Osteocyte (in vitro differentiated cells): Measurements from ENCODE around the gene PTPRN2. TPM values are rescaled to one million over a fixed set of nuclear protein-coding genes. Genes with fewer than 3 reads are reported as not detected.
"Not testable (repeated sequence)": the region's sequence is repeated elsewhere in the genome, so short reads cannot be mapped to it uniquely, and the experiment has no call there.

Experiments used
- DNase-seq: peaks from one replicate; pipeline ENCODE4 v3.0.0; 2021; ENCODE audit warnings: mixed read lengths; ENCODE audit not compliant: unreplicated experiment; ENCODE audit errors: extremely low spot score
- H3K27ac Mint-ChIP-seq: one replicate; pipeline ENCODE4 v1.8.0; 2021; ENCODE audit warnings: mild to moderate bottlenecking, mixed read lengths; ENCODE audit not compliant: unreplicated experiment
- H3K27me3 Mint-ChIP-seq: one replicate; pipeline ENCODE4 v1.8.0; 2021; ENCODE audit warnings: mixed read lengths; ENCODE audit not compliant: unreplicated experiment
- H3K36me3 Mint-ChIP-seq: one replicate; pipeline ENCODE4 v1.8.0; 2021; ENCODE audit warnings: mixed read lengths; ENCODE audit not compliant: unreplicated experiment
- H3K4me1 Mint-ChIP-seq: one replicate; pipeline ENCODE4 v1.8.0; 2021; ENCODE audit warnings: mixed read lengths; ENCODE audit not compliant: unreplicated experiment
- H3K4me3 Mint-ChIP-seq: one replicate; pipeline ENCODE4 v1.8.0; 2021; ENCODE audit warnings: mild to moderate bottlenecking, moderate library complexity, mixed read lengths; ENCODE audit not compliant: unreplicated experiment
- H3K9me3 Mint-ChIP-seq: one replicate; pipeline ENCODE4 v1.8.0; 2021; ENCODE audit warnings: mixed read lengths; ENCODE audit not compliant: unreplicated experiment
- total RNA-seq: library from RNA; stranded (reverse); gene quantifications from 2 replicates; pipeline ENCODE4 v1.2.1, GENCODE V29; 2021
- TF ChIP-seq, protein P1 (sequence below): fragments of 200-600 bp; sonication (generic); IDR thresholded peaks from 2 replicates; pipeline ENCODE4 v1.5.0; 2021; ENCODE audit warnings: antibody characterized with exemption, mild to moderate bottlenecking, moderate library complexity

Gene PTPRN2
- total RNA-seq, 1 donor from 2014 or later, result 0.59 TPM

DNA sequence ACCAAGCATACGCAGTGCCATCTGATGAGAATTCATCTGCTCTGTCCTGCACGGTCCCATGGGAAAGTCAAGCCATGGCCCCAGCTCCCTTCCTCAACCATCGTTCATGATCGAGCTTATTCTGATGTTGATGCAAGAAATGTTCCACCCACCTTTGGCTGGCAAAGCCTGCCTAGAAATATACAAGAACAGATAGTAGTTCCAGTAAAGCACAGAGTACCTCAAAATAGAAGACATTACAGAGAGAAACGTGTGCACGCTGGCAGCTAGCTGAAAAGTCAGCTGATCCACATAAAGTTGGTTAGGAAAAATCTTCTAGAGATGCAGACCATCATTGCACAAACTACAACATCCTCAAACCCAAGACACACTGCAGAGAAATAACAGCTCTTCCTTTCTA is 127.0 kb downstream of the PTPRN2 start:
- H3K4me1 Mint-ChIP-seq, result no peaks in the 10 kb centered on the region
- TF ChIP-seq, protein P1, sequence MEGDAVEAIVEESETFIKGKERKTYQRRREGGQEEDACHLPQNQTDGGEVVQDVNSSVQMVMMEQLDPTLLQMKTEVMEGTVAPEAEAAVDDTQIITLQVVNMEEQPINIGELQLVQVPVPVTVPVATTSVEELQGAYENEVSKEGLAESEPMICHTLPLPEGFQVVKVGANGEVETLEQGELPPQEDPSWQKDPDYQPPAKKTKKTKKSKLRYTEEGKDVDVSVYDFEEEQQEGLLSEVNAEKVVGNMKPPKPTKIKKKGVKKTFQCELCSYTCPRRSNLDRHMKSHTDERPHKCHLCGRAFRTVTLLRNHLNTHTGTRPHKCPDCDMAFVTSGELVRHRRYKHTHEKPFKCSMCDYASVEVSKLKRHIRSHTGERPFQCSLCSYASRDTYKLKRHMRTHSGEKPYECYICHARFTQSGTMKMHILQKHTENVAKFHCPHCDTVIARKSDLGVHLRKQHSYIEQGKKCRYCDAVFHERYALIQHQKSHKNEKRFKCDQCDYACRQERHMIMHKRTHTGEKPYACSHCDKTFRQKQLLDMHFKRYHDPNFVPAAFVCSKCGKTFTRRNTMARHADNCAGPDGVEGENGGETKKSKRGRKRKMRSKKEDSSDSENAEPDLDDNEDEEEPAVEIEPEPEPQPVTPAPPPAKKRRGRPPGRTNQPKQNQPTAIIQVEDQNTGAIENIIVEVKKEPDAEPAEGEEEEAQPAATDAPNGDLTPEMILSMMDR, result no peak
- H3K27ac Mint-ChIP-seq, result no peak overlapping the region

DNA sequence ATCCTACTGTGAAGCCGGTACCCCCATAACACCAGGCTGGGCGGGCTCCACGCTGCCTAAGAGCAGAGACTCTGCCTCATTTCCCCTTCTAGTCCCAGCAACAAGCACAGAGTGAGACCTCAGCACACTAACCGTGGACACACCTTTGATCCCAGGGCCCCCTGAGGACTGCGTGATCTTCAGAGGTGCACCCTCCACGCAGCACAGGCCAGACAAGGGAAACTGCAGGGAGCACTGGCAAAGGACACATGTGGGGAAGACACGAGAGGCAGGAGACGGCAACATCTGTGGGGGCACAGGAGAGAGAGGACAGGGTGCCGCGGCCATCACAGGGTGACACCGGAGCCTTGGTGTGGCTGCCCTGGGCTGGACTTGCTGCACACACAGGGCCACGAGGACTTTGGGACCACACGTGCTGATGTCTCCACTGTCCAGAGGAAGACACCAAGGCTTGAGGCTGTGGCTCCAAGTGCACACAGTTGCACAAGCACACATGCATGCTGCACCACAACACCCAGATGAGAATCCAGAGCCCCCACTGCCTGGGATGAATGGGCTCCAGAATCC is 128.8 kb downstream of the PTPRN2 start:
- Mint-ChIP-seq H3K27me3 (no peaks in the 10 kb centered on the region), H3K9me3 (peaks cover 27% of the 10 kb centered on the region), H3K4me3 (no peak overlapping the region), H3K4me1 (no peaks in the 10 kb centered on the region), H3K36me3 (no peaks in the 10 kb centered on the region), H3K27ac (no peak overlapping the region)
- TF ChIP-seq, protein P1, result no peak
- no peak for DNase-seq

More for the DNA sequence above, 127.0 kb downstream of the PTPRN2 start:
- H3K36me3 Mint-ChIP-seq, result no peaks in the 10 kb centered on the region
- H3K4me3 Mint-ChIP-seq, result no peak overlapping the region
- DNase-seq, result no peak
- H3K9me3 Mint-ChIP-seq, result peaks cover 29% of the 10 kb centered on the region
- no peaks in the 10 kb centered on the region for H3K27me3 Mint-ChIP-seq

DNA sequence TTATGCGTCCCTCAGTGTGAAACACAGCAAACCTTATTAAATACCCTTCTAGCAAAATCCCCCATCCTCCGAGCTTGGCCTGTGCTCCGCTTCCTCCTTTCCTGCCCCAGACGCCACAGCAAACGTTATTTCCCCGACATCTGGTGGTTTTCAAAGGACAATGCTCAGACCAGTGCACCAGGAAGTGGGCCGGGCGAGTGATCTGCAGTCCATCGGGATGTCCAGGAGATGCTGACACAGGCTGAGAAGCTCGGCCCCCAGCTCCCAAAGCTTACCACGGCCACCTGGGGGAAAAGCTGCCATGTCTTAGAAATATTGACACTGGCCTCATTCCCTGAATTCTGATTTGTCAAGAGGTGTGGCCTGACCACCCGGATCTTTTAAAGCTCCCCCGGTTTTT is 129.5 kb downstream of the PTPRN2 start:
- DNase-seq, result no peak
- H3K9me3 Mint-ChIP-seq, result peaks cover 22% of the 10 kb centered on the region
- no peak overlapping the region for H3K27ac Mint-ChIP-seq
- H3K4me3 Mint-ChIP-seq, result no peak overlapping the region
- no peaks in the 10 kb centered on the region for H3K4me1 Mint-ChIP-seq
- no peaks in the 10 kb centered on the region for H3K36me3 Mint-ChIP-seq
- TF ChIP-seq, protein P1, result no peak
- H3K27me3 Mint-ChIP-seq, result no peaks in the 10 kb centered on the region

DNA sequence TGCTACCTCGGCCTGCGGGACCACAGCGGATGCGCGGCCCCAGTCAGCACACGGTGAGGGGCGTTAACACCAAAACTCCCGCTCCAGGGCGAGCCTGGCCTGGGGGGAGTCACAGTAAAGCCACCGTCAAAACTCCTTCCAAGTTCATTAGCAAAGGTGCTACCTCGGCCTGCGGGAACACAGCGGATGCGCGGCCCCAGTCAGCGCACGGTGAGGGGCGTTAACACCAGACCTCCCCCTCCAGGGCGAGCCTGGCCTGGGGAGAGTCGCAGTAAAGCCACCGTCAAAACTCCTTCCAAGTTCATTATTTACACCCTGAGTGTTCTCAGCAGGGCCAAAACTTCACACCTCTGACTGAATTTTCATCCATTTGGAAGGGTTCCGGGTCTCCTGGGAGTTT is 130.0 kb downstream of the PTPRN2 start:
- not testable (repeated sequence) for H3K27me3 Mint-ChIP-seq, DNase-seq, H3K27ac Mint-ChIP-seq, H3K4me3 Mint-ChIP-seq, H3K36me3 Mint-ChIP-seq, H3K4me1 Mint-ChIP-seq
- peaks cover 22% of the 10 kb centered on the region for H3K9me3 Mint-ChIP-seq

DNA sequence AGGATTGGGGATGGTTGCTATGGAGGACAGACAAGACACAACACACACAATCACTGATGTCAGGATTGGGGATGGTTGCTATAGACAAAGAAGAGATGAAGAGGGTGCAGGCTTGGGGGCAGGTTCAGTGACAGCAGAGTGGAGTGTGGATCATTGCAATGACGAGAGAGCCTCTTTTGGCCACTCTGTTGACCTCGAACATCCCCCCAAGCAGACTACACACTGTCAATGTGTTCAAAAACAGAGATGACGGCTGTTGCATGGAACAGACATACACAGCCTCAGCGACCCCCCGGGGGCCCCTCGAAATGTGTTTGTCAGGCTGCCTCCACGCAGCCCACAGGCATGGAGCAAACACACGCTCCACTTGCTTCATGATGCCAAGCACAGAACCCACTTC is 133.0 kb downstream of the PTPRN2 start:
- TF ChIP-seq, protein P1, result no peak
- Mint-ChIP-seq H3K4me1 (no peaks in the 10 kb centered on the region), H3K4me3 (no peak overlapping the region), H3K36me3 (no peaks in the 10 kb centered on the region), H3K9me3 (peaks cover 32% of the 10 kb centered on the region), H3K27ac (no peak overlapping the region), H3K27me3 (no peaks in the 10 kb centered on the region)
- DNase-seq, result no peak

DNA sequence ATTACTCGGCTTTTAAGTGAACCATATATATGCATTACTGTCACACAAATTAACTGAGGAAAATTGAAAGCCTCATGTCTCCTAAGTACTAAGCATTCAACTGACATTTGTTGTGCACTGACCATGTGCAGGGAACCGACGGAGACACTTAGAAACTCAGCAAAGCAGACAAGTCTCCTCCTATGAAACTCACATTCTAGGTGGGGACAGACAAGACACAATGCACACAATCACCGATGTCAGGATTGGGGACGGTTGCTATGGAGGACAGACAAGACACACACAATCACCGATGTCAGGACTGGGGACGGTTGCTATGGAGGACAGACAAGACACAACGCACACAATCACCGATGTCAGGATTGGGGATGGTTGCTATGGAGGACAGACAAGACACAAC is 134.0 kb downstream of the PTPRN2 start:
- Mint-ChIP-seq H3K27me3 (no peaks in the 10 kb centered on the region), H3K4me1 (no peaks in the 10 kb centered on the region), H3K4me3 (no peak overlapping the region), H3K9me3 (peaks cover 36% of the 10 kb centered on the region), H3K36me3 (no peaks in the 10 kb centered on the region), H3K27ac (no peak overlapping the region)
- no peak for DNase-seq
- TF ChIP-seq, protein P1, result no peak
